Colonic mucosa (tissue), 2 donors: ENCODE measurements around the gene TRIP10. TPM values are rescaled to one million over a fixed set of nuclear protein-coding genes. Genes with fewer than 3 reads are reported as not detected.

Experiments used
- microRNA-seq: library from miRNA; unstranded; fragments of <30 nt; microRNA quantifications from one replicate; pipeline ENCODE4, GENCODE V29; 2019
- total RNA-seq, 2 donors: library from RNA; stranded (reverse); fragmentation: NEBNext Ultra II Directional in 1 of 2; extraction: Animal tissue kit (Norgen Biotek cat#: 25700) in 1 of 2; gene quantifications; one replicate each; pipeline ENCODE4 v1.2.1, GENCODE V29; 2021
- donor health status: DM: no; HTN: no; CAD: no.
- donor health status: DM: no; HTN: no; CAD: no.

The TRIP10 gene
- total RNA-seq, 2 donors from 2014 or later, result 67.7 to 78.2 TPM

Small RNAs within 50 kb of the gene (microRNA-seq; reads per million reads assigned to microRNA genes)
- not detected for gene MIR6791

Other genes with a start within 250 kb of the TRIP10 start
- 1 to 10 TPM in 1 of 2 donors, under 1 TPM in 1; 0.44 to 1.4 TPM for gene TUBB4A, start 237.4 kb upstream of the TRIP10 start, total RNA-seq
- gene TNFSF9, start 208.7 kb upstream of the TRIP10 start, total RNA-seq, result 1 to 10 TPM in 1 of 2 donors, under 1 TPM in 1; 0.79 to 4.0 TPM
- under 1 TPM; 0.27 to 0.57 TPM for gene CD70, start 148.5 kb upstream of the TRIP10 start, total RNA-seq
- gene TNFSF14, start 69.5 kb upstream of the TRIP10 start, total RNA-seq, result 1 to 10 TPM in 1 of 2 donors, under 1 TPM in 1; 0.48 to 1.3 TPM
- gene C3, start 19.0 kb upstream of the TRIP10 start, total RNA-seq, result 10 to 100 TPM; 28.2 to 83.9 TPM
- 100 to 1,000 TPM in 1 of 2 donors, 10 to 100 TPM in 1; 92.0 to 109 TPM for gene GPR108, start 2.1 kb upstream of the TRIP10 start, total RNA-seq
- 10 to 100 TPM; 34.2 to 44.3 TPM for gene SH2D3A, start 27.8 kb downstream of the TRIP10 start, total RNA-seq
- gene VAV1, start 33.0 kb downstream of the TRIP10 start, total RNA-seq, result 1 to 10 TPM; 5.7 to 6.0 TPM
- under 1 TPM; 0.15 to 0.85 TPM for gene ADGRE1, start 147.9 kb downstream of the TRIP10 start, total RNA-seq